8988T (cell line): Measurements from ENCODE around the gene MUC2.

Experiments
- DNase-seq: peaks from one replicate; pipeline ENCODE4 v3.0.0; 2011

Gene MUC2

DNA sequence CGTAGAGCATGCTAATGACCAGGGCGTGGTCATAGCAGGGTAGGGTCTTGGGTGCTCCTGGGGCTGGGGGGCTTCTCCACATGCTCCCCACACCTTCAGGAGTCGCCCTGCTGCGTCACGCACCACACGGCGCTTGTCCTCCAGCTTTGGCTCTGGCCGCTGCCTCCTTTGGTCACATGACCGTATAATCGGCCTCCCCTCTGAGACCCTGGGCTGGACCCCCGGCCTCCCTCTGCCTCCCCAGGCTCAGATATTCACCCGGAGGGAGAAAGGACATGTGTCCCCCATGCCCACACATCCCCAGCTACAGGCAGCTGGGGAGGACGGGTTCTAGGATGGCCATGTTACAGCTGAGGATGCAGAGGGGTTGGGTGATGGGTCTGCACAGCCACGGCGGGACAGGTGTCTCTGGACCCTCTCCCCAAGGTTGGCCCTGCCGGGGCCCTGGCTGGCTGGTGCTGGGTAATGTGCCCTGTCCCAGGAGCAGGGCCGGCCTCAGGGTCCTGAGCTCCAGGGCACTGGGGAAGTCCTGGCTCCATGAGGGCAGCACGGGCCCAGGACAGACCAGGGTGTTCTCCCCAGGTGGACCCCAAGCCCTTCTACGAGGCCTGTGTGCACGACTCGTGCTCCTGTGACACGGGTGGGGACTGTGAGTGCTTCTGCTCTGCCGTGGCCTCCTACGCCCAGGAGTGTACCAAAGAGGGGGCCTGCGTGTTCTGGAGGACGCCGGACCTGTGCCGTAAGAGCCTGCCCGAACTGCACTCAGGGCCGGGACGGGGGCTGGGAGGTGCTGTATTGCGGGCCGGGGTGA is 14.5 kb downstream of the MUC2 start:
- no peak for DNase-seq

DNA sequence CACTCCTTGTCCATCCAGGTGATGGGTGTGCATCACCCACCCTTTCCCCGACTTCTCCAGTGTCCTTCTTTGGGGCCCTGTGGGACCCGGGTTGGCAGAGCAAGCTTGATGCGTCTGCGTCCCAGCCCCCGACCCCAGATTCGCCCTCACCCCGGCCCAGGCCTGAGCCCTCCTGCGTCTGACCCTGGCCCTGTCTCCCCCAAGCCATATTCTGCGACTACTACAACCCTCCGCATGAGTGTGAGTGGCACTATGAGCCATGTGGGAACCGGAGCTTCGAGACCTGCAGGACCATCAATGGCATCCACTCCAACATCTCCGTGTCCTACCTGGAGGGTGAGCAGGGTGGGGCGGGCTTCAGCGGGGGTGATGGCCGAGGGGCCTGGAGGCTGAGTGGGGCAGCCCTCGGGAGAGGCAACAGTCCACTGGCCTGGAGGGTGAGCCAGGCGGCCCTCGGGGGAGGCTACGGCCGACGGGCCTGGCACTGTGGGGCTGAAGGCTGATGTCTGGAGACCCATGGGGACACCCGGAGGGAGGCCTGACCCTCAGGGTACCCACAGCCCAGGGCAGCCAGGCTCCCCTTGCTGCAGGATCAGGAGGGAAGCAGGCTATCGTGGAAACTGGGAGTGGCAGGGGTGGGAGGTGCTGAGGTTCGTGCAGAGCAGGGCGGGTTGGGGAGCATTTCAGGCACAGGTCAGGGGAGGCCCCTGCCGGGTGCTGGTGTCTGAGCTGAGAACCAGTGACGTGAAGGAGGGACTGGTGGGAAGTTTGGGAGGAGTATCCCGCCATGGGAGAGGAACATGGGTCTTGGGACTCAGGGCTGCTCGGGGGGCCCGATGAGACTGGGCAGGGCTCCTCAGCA is 15.3 kb downstream of the MUC2 start:
- no peak for DNase-seq

DNA sequence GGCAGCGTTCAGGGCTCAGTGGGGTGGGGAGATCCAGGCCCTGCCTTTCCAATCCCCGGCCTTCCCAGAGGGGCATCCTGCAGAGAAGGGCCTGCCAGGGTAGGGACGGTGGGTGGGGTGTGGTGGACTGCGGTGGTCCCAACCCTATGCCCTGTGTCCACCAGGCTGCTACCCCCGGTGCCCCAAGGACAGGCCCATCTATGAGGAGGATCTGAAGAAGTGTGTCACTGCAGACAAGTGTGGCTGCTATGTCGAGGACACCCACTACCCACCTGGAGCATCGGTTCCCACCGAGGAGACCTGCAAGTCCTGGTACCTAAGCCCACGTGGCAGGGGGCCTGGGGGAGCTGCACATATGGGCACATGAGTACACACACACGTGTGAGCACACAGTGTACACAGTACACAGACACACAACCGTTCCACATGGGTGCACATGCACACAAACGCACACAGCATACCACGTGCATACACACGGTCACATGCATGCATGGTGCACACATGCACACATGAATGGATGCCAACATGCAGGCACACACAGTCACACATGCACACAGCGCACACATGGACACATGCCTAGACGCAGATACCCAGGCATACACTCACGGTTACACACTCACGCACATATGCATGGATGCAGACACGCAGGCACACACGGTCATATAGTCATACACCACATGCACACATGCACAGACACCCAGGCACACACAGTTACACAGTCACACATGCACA is 16.1 kb downstream of the MUC2 start:
- no peak for DNase-seq

DNA sequence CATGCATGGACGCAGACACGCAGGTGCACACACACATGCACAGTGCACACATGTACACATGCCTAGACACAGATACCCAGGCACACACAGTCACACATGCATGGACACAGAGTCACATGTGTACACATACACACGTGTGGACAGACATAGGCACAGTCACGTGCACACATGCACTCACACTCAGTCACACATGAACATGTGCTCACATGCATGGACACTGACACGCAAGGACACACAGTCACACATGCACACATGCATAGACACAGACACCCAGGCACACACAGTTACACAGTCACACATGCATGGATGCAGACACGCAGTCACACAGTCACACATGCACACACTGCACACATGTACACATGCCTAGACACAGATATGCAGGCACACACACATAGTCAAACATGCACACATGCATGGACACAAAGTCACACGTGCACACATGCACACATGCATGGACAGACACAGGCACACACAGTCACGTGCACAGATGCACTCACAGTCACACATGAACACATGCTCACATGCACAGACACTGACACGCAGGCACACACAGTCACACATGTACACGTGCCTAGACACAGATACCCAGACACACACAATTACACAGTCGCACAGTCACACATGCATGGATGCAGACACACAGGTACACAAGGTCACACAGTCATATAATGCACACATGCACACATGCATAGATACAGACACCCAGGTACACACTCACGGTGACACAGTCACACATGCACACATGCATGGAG is 16.8 kb downstream of the MUC2 start:
- DNase-seq = no peak

DNA sequence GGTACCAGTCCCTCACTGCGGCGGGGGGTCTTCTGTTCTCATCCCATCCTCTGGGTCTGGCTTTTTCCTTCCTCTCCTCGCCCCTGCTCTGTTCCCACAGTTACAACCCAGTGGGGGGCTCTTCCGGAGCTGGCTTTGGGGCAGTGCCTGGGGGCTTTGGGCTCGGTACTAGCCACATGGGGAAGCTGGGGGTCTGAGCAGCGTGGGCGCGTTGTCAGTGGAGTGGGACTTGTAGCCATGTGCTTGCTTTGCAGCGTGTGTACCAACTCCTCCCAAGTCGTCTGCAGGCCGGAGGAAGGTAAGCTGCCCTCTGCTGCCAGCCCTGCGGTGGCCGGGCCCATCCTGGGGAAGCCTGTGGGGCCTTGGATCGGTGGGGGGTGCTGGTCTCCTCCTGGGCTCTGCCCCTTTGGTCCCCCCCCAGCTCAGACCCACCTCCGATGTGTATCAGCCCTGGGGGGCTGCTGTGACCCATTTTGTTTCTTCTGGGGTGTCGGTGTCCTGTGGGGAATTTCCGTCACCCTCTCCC is 17.5 kb downstream of the MUC2 start:
- DNase-seq = no peak

DNA sequence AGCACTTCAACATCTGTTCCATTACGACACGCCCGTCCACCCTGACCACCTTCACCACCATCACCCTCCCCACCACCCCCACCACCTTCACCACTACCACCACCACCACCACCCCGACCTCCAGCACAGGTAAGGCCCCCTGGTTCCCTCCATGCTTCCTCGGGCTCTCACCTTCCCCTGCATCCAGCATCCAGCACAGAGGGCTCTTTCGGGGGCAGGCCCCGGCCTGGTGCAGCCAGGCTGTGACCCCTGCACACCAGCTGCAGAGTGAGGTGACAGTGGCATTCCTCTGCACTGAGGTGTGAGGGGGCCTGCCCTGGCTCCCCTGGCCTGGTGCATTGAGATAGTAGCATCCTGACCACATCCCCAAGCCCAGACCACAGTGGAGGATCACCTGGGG is 18.2 kb downstream of the MUC2 start:
- no peak for DNase-seq

DNA sequence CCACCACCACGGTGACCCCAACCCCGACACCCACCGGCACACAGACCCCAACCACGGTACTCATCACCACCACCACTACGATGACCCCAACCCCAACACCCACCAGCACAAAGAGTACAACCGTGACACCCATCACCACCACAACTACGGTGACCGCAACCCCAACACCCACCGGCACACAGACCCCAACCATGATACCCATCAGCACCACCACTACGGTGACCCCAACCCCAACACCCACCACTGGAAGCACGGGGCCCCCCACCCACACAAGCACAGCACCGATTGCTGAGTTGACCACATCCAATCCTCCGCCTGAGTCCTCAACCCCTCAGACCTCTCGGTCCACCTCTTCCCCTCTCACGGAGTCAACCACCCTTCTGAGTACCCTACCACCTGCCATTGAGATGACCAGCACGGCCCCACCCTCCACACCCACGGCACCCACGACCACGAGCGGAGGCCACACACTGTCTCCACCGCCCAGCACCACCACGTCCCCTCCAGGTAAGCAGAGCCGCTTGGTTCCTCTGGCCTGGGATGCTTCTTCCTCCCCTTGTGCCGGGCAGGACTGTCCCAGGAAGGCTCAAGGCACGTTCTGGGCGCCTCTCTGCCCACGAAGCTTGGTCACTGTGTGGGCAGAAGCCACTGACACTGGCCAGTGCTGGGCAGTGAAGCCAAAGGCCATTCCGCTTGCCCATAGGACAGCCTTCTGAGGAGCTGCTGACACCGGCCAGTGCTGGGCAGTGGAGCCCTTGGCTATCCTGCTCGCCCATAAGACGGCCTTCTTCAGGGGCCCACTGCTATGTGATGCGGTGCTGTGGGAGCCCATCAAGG is 25.1 kb downstream of the MUC2 start:
- DNase-seq = no peak

DNA sequence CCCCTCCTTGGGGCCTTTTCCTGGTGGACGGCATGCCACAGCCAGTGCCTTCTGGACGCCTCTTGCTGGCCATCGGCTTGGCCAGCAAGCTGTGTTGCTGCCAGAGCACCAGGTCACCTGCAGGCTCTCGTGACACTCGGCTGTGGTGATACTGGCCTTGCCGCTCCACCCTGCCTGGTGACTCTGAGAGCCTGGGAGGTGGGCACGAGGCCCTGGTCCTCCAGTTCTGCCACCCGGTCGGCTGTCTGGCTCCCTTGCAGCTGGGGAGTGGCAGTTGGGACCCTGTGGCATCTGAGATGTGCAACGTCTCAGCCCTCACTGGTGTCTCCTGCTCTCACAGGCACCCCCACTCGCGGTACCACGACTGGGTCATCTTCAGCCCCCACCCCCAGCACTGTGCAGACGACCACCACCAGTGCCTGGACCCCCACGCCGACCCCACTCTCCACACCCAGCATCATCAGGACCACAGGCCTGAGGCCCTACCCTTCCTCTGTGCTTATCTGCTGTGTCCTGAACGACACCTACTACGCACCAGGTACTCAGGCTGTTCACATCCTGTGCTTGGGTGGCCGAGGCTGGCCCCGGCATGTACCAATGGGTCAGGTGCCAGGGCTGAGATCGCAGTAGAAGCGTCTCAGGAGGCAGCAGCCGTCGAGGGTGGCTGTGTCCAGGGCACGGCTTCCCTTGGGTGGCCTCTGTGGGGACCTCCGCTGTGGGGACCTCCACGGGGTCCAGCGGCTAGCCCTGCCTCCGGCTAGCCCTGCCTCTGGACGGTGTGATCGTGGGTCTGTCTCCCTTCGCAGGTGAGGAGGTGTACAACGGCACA is 26.0 kb downstream of the MUC2 start:
- no peak for DNase-seq

DNA sequence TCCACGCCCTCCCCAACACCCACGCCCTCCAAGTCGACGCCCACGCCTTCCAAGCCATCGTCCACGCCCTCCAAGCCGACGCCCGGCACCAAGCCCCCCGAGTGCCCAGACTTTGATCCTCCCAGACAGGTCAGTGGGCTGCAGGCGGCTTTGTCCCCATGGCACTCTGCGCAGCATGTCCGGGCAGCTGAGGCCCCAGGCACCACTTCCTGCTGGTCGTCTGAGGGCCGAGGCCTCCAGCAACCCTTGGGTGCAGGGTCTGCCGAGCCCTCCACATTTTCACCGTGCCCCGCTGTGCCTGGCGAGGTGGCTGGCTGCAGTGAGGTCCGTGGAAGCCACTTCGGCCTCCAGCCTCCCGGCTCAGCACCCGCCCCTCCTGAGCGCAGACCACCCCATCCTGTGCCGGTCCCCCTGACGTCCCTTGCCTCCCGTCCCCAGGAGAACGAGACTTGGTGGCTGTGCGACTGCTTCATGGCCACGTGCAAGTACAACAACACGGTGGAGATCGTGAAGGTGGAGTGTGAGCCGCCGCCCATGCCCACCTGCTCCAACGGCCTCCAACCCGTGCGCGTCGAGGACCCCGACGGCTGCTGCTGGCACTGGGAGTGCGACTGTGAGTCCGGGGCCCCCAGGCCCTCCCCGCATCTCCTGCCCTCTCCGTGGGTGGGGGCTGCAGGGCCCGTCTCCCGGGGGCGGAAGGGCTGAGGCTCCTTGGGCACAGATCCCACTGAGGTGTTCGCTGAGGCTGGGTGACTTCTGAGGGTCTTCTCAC is 26.8 kb downstream of the MUC2 start:
- no peak for DNase-seq

DNA sequence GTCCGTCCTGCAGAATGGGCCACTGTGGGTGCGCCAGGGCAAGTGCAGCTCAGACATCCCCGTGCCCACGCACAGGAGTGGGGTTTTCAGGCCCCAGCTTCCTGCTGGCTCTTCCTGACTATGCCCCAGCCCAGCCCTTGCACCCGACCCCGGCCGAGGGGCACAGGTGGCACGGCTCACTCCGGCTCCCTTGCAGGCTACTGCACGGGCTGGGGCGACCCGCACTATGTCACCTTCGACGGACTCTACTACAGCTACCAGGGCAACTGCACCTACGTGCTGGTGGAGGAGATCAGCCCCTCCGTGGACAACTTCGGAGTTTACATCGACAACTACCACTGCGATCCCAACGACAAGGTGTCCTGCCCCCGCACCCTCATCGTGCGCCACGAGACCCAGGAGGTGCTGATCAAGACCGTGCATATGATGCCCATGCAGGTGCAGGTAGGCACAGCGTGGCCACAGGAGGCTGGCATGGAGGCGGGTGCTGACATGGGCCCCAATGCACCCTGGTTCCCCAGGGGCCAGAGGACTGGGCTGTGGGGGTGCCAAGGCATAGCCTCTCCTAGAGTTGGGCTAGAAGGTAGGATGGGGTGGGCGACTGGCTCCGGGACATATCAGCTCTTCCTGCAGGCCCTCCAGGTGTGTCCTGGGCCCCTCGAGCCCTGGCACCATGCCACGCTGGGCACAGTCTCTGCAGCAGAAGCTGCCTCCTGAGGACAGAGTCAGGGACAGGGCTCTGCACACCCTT is 27.7 kb downstream of the MUC2 start:
- no peak for DNase-seq

DNA sequence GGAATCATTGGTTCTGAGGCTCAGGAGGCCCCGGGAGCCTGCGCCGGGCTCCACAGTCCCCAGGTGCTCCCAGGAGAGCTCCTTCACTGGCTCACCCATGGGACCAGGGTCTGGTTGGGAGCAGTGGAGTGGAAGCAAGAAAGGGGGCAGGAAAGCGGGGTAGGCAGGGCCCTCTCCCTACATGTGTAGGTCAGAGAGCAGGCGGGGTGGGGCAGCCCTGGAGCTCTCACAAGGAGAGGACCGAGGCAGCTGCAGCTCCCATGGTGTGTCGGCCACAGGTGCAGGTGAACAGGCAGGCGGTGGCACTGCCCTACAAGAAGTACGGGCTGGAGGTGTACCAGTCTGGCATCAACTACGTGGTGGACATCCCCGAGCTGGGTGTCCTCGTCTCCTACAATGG is 28.3 kb downstream of the MUC2 start:
- no peak for DNase-seq

DNA sequence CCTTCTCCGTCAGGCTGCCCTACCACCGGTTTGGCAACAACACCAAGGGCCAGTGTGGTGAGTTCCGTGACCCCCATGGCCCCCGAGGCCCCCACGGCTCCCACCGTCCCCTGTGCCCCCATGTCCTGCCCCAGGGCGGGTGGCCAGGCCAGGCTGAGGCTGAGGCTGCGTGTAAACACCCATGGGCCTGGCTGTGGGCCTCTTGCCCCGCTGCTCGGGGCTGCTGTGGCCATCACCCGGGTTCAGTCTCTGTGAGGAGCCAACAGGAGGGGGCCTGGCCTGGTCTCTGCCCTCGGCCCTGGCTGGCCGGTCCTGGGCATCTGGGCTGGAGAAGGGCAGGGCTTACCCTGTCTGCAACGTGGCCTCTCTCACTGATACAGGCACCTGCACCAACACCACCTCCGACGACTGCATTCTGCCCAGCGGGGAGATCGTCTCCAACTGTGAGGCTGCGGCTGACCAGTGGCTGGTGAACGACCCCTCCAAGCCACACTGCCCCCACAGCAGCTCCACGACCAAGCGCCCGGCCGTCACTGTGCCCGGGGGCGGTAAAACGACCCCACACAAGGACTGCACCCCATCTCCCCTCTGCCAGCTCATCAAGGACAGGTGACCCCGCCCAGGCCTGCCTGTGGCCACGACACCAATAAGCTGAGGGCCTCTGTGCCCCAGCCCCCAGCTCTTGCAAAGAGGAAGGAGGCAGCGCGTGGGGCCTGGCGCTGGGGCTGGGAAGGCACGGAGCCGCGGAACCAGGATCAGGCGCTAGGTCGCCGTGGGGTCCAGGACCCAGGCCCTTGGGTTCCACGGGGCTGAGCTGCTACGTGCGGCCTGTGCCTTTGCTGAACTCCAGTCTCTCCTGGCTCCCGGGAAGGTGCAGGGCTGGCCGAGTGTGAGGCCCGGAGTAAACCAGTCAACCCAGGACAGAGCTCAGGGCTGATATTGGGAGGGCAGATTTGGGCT is 29.0 kb downstream of the MUC2 start:
- DNase-seq = no peak

DNA sequence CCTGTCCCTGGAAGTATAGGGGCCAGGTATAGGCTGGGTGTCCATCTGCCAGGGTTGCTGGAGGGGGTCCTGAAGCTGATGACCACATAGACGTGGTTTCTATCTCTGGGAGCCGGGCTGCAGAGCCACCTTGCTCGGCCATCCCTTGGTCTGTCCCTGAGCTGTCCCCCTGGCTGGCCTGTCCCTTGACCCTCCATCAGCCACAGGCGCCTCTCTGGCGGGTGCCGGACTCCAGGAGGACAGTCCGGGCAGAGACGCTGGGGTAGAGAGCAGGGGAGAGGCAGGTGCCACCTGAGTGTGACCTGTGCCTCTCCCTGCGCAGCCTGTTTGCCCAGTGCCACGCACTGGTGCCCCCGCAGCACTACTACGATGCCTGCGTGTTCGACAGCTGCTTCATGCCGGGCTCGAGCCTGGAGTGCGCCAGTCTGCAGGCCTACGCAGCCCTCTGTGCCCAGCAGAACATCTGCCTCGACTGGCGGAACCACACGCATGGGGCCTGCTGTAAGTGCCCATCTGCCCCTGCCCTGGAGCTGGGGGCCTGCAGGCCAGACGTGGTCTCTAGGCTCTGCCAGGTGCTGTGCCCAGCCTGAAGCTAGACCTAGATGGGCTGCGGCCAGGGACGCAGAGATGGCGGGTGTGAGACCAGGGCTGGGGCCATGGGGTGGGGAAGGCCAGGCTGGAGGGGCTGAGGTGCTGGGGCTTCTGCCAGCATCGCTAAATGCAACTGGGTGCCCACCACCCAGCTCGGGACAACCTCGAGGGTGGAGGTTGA is 29.9 kb downstream of the MUC2 start:
- DNase-seq = no peak

DNA sequence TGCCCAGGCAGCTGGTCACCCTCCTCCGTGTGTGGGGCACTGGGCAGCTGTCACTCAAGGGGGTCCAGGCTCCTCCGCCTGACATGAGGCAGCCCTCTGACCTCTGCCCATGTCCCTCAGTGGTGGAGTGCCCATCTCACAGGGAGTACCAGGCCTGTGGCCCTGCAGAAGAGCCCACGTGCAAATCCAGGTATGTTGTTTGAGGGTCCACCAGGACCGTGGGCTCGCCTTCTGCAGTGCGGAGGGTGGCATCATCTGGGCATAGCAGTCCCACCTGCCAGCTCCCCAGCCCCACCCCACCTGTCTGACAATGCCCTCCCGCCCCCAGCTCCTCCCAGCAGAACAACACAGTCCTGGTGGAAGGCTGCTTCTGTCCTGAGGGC is 30.5 kb downstream of the MUC2 start:
- DNase-seq = no peak

DNA sequence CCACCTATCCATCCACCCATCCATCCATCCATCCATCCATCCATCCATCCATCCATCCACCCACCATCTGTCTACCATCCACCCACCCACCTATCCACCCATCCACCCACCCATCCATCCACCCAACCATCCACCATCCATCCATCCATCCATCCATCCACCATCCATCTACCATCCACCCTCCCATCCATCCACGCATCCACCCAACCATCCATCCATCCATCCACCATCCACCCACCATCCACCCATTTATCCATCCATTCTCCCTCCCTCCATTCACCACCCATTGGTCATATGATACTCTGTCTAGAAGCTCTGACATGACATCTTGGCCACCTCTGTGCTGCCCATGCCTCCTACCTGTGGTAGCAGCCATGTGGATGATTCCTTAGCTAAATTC is 31.7 kb downstream of the MUC2 start:
- no peak for DNase-seq

DNA sequence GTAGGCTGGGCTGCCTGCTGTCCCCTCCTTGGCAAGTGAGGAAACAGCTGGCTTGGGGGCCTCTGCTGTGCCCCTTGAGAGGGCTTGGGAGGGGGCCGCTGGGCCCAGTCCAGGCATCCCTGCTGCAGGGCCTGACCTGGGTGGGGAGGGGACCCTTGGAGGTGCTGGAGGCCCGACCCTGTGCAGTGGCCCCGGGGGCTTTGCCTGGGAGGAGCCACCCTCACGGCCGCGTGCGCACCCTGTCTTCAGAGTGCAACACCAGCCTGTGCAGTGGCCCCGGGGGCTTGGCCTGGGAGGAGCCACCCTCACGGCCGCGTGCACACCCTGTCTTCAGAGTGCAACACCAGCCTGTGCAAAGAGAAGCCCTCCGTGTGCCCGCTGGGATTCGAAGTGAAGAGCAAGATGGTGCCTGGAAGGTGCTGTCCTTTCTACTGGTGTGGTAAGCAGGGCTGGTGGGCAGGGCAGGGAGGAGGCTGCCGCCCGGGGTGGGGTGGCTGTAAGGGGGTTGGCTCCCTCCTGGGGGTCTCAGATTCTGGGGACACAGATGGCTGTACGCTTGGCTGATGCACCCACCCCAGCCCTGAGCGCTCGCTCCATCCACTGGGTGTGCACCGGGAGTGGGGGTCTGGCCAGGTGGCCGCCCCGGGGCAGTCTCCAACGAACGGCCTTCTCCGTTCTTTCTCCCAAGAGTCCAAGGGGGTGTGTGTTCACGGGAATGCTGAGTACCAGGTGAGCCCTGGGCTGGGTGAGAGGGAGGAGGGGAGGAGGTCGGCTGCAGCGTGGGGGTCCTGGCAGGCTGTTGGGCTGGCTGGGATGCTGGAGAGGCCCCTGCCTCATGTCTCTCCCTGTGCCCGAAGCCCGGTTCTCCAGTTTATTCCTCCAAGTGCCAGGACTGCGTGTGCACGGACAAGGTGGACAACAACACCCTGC is 32.9 kb downstream of the MUC2 start:
- DNase-seq = no peak
